Activated CD4-positive, alpha-beta T cell treated with anti-CD3 and anti-CD28 coated beads, Interleukin-2, Interleukin-6, amounts not matched to agents 100 ng/mL and 50 ng/mL, durations not matched to agents 16 hours and 8 hours (primary cell): ENCODE results near the gene ZNF688.
"Not testable (repeated sequence)": the region's sequence is repeated elsewhere in the genome, so short reads cannot be mapped to it uniquely, and the experiment has no call there.

ENCODE experiments used
- DNase-seq: peaks from one replicate; pipeline ENCODE4 v3.0.0-alpha.2; 2020

Gene ZNF688

DNA sequence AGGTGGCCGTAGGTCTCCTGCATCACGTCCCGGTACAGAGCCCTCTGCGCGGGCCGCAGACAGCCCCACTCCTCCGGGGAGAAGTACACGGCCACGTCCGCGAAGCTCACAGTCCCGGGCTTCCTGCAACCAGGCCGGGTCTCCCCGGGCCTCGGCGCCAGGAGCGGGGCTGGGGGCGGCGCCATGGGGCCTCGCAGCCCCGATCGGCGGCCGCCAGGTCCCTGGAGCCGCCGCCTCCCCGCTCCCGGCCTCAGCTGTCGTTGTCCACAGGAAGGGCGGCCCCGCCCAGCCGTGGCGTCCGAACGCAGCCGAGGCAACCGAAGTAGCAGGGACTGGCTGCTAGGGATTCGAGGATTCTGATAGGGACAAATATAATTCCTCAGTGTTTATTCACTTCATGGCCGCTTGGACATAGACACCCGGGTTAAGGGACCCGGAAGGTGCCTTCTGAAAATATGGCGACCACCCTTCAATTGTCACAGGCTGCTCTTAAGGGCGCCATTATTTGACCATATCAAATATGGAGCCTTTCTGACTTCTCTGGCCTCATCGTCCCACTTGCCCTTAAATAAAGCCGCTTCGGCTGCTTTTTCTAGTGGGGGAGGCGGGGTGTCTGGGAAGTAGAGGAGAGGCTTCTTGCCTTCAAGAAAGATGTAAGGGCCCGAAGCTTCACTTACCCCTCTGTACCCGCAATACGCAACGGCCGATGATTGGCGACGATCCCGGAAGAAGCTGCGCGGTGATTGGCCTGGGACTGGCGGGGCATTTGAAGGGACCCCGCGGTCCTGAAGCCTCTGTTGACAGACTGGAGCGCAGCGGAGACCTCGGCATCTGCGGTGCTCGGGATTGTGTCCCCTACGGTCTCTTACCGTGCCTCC is at the start of gene ZNF688:
Gene ZNF688, minus strand, starts transcription at position 270 of the 878 bp plus-strand sequence. Its CDS starts 85 bp downstream, at position 185.
- DNase-seq = peak; percentile 97

- DNase-seq = no peak
These were observed 48.7 kb upstream of the ZNF688 start for GRCh38 chr16:30620169-30620568.

DNA sequence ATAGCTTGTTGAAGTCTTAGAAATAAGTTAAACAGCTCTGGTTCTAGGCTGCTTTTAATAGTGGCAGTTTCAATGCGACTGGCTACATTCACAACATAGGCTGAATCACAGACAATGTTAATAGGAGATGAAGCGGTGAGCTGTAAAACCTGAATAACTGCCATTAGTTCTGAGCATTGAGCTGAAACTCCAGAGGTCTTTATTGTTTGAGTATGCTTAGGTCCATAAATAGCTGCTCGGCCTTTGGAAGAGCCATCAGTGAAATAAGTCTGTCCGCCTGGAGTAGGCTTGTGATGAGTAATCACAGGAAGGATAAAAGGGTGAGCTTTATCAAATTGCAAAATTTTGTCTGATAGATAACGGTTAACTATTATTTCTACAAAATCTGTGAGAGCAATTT is 48.1 kb upstream of the ZNF688 start:
- DNase-seq = no peak

GRCh38 chr16:30619202-30619601 is 47.7 kb upstream of the ZNF688 start:
- no peak for DNase-seq

- DNase-seq = peak; percentile 86
These were observed 44.0 kb upstream of the ZNF688 start for GRCh38 chr16:30615358-30616091.

DNA sequence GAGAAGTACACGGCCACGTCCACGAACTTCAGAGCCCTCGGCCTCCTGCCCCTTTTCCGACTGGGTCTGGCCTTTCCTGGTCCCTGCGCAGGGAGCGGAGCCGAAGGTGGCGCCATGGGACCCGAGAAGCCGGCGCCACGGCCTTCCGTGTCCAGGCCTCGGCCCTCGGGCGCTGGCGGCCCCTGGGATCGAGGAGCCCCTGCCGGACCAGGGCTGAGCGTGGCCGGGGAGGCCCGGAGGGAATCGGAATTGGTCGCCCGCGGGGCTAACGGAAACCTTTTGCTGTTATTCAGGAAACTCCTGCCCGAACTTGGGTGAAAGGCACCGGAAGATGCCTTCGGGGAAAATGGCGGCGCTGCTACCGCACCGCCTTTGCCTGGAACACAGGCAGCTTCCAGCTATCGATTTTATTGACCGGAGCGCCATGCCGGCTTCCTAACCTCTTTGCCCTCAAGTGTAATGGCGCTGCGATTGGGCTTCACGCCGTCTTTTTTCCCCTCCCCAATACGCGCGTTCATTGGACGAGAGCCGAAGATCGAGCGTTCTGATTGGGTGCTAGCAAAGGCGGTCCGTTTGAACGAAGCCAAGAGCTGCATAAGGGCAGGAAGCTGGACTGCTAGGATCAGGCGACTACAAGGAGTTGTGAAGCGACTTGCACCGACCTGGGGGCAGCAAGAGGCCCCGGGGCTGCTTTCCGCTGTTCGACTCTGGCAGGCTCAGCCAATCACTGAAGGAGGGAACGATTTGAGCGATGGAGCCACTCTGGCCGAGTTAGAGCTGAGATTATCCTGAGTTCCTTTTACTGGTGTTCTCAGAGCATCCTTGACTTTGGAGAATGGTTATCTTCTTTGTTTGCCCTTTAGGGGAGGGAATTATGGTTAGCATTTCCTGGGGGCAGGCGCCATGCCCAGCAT is 38.7 kb upstream of the ZNF688 start, which contains the start of gene ZNF689:
Gene ZNF689, minus strand, starts transcription at position 464 of the 914 bp plus-strand sequence. Its CDS starts 348 bp downstream, at position 116.
- peak; percentile 97 for DNase-seq

- DNase-seq = peak; percentile 62
These were observed 37.8 kb upstream of the ZNF688 start for GRCh38 chr16:30609002-30609925.

DNA sequence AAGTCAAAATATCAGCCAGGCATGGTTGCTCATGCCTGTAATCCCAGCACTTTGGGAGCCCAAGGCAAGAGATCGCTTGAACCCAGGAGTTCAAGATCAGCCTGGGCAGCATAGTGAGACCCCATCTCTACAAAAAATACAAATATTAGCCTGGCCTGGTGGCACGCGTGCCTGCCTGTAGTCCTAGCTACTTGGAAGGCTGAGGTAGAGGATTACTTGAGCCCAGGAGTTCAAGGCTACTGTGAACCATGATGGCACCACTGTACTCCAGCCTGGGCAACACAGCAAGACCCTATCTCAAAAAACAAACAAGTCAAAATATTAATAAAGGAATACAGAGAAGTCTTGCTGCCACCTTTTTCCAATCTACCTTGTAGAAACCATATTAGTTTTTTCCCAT is 34.5 kb upstream of the ZNF688 start:
- DNase-seq = no peak

- DNase-seq = no peak
These were observed 33.6 kb upstream of the ZNF688 start for GRCh38 chr16:30605158-30605557.

GRCh38 chr16:30604316-30604947 is 32.9 kb upstream of the ZNF688 start:
- DNase-seq = no peak

DNA sequence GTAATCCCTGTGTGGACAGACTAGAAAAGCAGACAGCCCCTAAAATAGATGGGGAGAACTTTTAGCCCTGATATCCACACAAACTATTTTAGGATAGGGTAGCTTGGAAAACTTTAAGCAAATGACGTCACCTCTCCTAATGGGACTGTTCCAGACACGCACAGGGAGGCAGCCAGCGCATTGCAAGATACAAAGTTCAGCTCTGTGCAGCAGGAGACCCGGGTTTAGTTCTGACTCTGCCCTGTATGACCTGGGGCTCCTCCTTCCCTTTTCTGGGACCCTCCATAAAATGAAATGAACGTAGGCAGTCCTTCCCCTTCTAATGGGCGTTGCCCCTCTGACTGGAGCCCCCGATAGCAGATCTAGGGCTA is 32.4 kb upstream of the ZNF688 start:
- DNase-seq = no peak

- DNase-seq = no peak
These were observed 31.2 kb upstream of the ZNF688 start for GRCh38 chr16:30602616-30603277.

DNA sequence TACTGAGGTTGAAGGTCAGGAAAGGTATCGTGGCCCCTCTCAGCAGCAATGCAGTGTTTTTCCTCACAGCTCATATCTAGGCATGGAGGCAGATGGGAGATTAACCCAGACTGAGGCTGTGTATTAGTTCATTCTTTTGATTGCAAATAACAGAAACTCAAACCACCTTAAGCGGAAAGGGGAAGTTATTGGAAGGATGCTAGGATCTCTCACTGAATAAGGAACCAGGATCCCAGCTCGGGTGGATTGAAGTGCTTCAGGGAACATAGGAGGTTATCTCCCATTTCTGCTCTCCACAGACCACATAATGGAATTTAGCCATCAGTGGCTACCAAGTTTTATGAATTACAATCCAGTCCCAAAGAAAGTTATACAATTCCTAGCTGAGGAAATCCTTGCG is 30.5 kb upstream of the ZNF688 start:
- no peak for DNase-seq

- no peak for DNase-seq
These were observed 29.4 kb upstream of the ZNF688 start for GRCh38 chr16:30600929-30601328.

DNA sequence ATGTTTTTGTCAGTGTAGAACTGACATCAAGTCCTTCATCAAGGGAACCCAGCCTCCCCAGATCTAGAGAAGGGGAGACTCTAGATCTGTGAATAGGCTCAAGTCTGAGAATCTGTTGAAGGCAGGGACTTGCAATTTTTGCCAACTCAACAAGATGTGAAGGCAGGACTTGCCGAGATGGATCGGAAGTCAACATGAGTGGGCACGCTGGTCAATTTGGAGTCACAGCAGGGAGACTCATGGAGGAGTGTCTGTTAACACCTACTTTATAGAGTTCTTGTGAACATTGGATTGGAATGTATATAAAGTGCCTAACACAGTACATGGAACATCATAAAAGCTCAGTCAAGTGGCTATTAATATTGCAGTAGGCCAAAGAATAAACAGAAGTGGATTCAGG is 28.7 kb upstream of the ZNF688 start:
- DNase-seq = no peak

- DNase-seq = no peak
These were observed 21.4 kb upstream of the ZNF688 start for GRCh38 chr16:30592871-30593270.

DNA sequence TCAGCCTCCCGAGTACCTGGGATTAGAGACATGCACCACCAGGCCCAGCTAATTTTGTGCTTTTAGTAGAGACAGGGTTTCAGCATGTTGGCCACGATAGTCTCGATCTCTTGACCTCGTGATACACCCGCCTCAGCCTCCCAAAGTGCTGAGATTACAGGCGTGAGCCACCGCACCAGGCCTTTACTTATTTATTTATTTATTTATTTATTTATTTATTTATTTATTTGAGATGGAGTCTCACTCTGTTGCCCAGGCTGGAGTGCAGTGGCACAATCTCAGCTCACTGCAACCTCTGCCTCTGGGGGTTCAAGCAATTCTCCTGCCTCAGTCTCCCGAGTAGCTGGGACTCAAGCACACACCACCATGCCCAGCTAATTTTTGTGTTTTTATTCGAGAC is 19.4 kb upstream of the ZNF688 start:
- DNase-seq = not testable (repeated sequence)

GRCh38 chr16:30589582-30589981 is 18.1 kb upstream of the ZNF688 start:
- not testable (repeated sequence) for DNase-seq

DNA sequence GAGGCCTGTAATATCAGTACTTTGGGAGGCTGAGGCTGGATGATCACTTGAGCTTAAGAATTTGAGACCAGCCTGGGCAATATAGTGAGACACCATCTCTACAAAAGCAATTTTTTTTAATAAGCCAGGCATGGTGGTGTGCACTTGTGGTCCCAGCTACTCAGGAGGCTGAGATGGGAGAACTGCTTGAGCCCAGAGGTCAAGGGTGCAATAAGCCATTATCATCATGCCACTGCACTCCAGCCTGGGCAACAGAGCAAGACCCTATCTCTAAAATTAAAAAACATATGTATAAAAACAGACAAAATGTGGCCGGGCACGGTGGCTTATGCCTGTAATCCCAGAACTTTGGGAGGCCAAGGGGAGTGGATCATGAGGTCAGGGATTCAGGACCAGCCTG is 17.1 kb upstream of the ZNF688 start:
- no peak for DNase-seq

- peak; percentile 98 for DNase-seq
These were observed 14.1 kb upstream of the ZNF688 start, which contains the start of gene ZNF785 for GRCh38 chr16:30585400-30586191. TSS of gene ZNF785 (minus strand) at chr16:30585697. CDS start at chr16:30585611, 86 bp downstream.
